Measurements from ENCODE around the gene EFNA1.

EFNA1 gene

GRCh38 chr1:155105604-155106011, 22.1 kb upstream of the EFNA1 start:
- Histone ChIP-seq H3K27me3 (ENCODE audit: insufficient read depth, low read length, poor library complexity, severe bottlenecking) (no peaks in the 10 kb centered on the region), H3K4me1 (ENCODE audit: insufficient read depth, low read length, poor library complexity, severe bottlenecking) (peaks cover 1% of the 10 kb centered on the region), H3K36me3 (ENCODE audit: insufficient read depth, low read length) (no peaks in the 10 kb centered on the region), H3K9me3 (ENCODE audit: insufficient read depth, low read depth, low read length) (no peaks in the 10 kb centered on the region), H3K9me2 (replicated peaks; ENCODE audit: low read depth, low read length) (no peaks in the 10 kb centered on the region), H3F3A (ENCODE audit: low read depth) (no peaks in the 10 kb centered on the region), H3K4me3 (ENCODE audit: low read length, poor library complexity, severe bottlenecking) (no peak overlapping the region), H3K79me2 (ENCODE audit: insufficient read depth, low read length) (no peaks in the 10 kb centered on the region), H2AFZ (ENCODE audit: low read length) (no peak overlapping the region), H3K9ac (ENCODE audit: low read depth, low read length, poor library complexity, severe bottlenecking) (no peak overlapping the region), H3K4me2 (ENCODE audit: low read depth, low read length, poor library complexity, severe bottlenecking) (no peak overlapping the region), H4K20me1 (ENCODE audit: insufficient read depth, low read length, poor library complexity, severe bottlenecking) (no peaks in the 10 kb centered on the region)
- TF ChIP-seq EZH2phosphoT487 (IDR thresholded peaks at IDR 0.05; ENCODE audit: borderline replicate concordance) (no peak), CTCF (conservative IDR thresholded peaks at IDR 0.05; ENCODE audit: low read length) (no peak)

GRCh38 chr1:155106862-155107261, 20.8 kb upstream of the EFNA1 start:
- Histone ChIP-seq H3K4me2 (ENCODE audit: low read depth, low read length, poor library complexity, severe bottlenecking) (no peak overlapping the region), H3K9ac (ENCODE audit: low read depth, low read length, poor library complexity, severe bottlenecking) (no peak overlapping the region), H3K9me2 (replicated peaks; ENCODE audit: low read depth, low read length) (no peaks in the 10 kb centered on the region), H3K4me3 (ENCODE audit: low read length, poor library complexity, severe bottlenecking) (no peak overlapping the region), H2AFZ (ENCODE audit: low read length) (no peak overlapping the region), H3K27me3 (ENCODE audit: insufficient read depth, low read length, poor library complexity, severe bottlenecking) (no peaks in the 10 kb centered on the region), H3K4me1 (ENCODE audit: insufficient read depth, low read length, poor library complexity, severe bottlenecking) (peaks cover 6% of the 10 kb centered on the region), H3K36me3 (ENCODE audit: insufficient read depth, low read length) (no peaks in the 10 kb centered on the region), H3K79me2 (ENCODE audit: insufficient read depth, low read length) (no peaks in the 10 kb centered on the region), H3F3A (ENCODE audit: low read depth) (no peaks in the 10 kb centered on the region), H4K20me1 (ENCODE audit: insufficient read depth, low read length, poor library complexity, severe bottlenecking) (no peaks in the 10 kb centered on the region), H3K9me3 (ENCODE audit: insufficient read depth, low read depth, low read length) (no peaks in the 10 kb centered on the region)
- TF ChIP-seq CTCF (conservative IDR thresholded peaks at IDR 0.05; ENCODE audit: low read length) (no peak), EZH2phosphoT487 (IDR thresholded peaks at IDR 0.05; ENCODE audit: borderline replicate concordance) (no peak)

- Histone ChIP-seq H3K9me2 (replicated peaks; ENCODE audit: low read depth, low read length) (no peaks in the 10 kb centered on the region), H2AFZ (ENCODE audit: low read length) (peak overlapping the region; percentile 43; the same call in 1 of the 2 replicates)
- TF ChIP-seq CTCF (conservative IDR thresholded peaks at IDR 0.05; ENCODE audit: low read length) (no peak), EZH2phosphoT487 (IDR thresholded peaks at IDR 0.05; ENCODE audit: borderline replicate concordance) (no peak)
Observed at GRCh38 chr1:155107309-155108264, 20.1 kb upstream of the EFNA1 start.

More at GRCh38 chr1:155107309-155108264, 20.1 kb upstream of the EFNA1 start:
- Histone ChIP-seq H3K36me3 (ENCODE audit: insufficient read depth, low read length) (no peaks in the 10 kb centered on the region), H3K9ac (ENCODE audit: low read depth, low read length, poor library complexity, severe bottlenecking) (no peak overlapping the region), H3K4me2 (ENCODE audit: low read depth, low read length, poor library complexity, severe bottlenecking) (no peak overlapping the region), H3K79me2 (ENCODE audit: insufficient read depth, low read length) (no peaks in the 10 kb centered on the region), H3F3A (ENCODE audit: low read depth) (no peaks in the 10 kb centered on the region), H3K9me3 (ENCODE audit: insufficient read depth, low read depth, low read length) (no peaks in the 10 kb centered on the region), H3K4me3 (ENCODE audit: low read length, poor library complexity, severe bottlenecking) (no peak overlapping the region), H3K4me1 (ENCODE audit: insufficient read depth, low read length, poor library complexity, severe bottlenecking) (peaks cover 6% of the 10 kb centered on the region), H3K27me3 (ENCODE audit: insufficient read depth, low read length, poor library complexity, severe bottlenecking) (no peaks in the 10 kb centered on the region), H4K20me1 (ENCODE audit: insufficient read depth, low read length, poor library complexity, severe bottlenecking) (no peaks in the 10 kb centered on the region)
